Left cardiac atrium (tissue), 4 donors: Measurements from ENCODE around the gene UPK3B. TPM values are rescaled to one million over a fixed set of nuclear protein-coding genes. Genes with fewer than 3 reads are reported as not detected.
"Not testable (repeated sequence)": the region's sequence is repeated elsewhere in the genome, so short reads cannot be mapped to it uniquely, and the experiment has no call there.

Experiments used
- ATAC-seq, 2 donors: fragments of 200-7000 bp; cut with Tn5 transposase; one replicate each; pipeline ENCODE4 v1.9.1; 2020; ENCODE audit warnings: mild to moderate bottlenecking in 2 of 2, moderate library complexity in 2 of 2
- DNase-seq: peaks from one replicate; pipeline ENCODE4 v3.0.0-alpha.2; 2020
- intact Hi-C, 2 donors: fragments of 100-400 bp; cut with DNase I; formaldehyde crosslinking; loops; one replicate each; pipeline versions ENCODE4 v1.14.1 to v1.15.1; 2022 to 2023
- total RNA-seq, 2 donors: library from RNA; stranded (reverse); fragmentation: NEBNext Ultra II Directional; extraction: Animal tissue kit (Norgen Biotek cat#: 25700); gene quantifications; one replicate each; pipeline ENCODE4 v1.2.1, GENCODE V29; 2021
- donor health status: DM: no; HTN: yes; CAD: no.
- donor health status: DM: no; HTN: yes; CAD: no; lungs with severe emphysema.
- donor health status: DM: yes; HTN: yes; CAD: no.
- donor health status: Dilated cardiomyopathy.

UPK3B gene
- total RNA-seq, 2 donors from 2014 or later, result 3.7 to 33.8 TPM

DNA sequence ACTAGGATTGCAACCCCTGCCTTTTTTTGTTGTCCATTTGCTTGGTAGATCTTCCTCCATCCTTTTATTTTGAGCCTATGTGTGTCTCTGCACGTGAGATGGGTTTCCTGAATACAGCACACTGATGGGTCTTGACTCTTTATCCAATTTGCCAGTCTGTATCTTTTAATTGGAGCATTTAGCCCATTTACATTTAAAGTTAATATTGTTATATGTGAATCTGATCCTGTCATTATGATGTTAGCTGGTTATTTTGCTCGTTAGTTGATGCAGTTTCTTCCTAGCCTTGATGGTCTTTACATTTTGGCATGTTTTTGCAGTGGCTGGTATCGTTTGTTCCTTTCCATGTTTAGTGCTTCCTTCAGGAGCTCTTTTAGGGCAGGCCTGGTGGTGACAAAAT, 54.6 kb downstream of the UPK3B start:
- ATAC-seq, DNase-seq, intact Hi-C loops: not testable (repeated sequence)

Other genes starting within 250 kb of the UPK3B start
- gene HSPB1, start 207.9 kb upstream of the UPK3B start, total RNA-seq, result 1,000 to 10,000 TPM; 1,191 to 2,127 TPM
- 100 to 1,000 TPM; 218 to 253 TPM for gene YWHAG, start 151.6 kb upstream of the UPK3B start, total RNA-seq
- gene SSC4D, start 100.9 kb upstream of the UPK3B start, total RNA-seq, result 1 to 10 TPM in 1 of 2 donors, under 1 TPM in 1; 0.55 to 1.4 TPM
- gene ZP3, start 85.6 kb upstream of the UPK3B start, total RNA-seq, result under 1 TPM in 1 of 2 donors, not detected in 1; 0.76 TPM
- 10 to 100 TPM in 1 of 2 donors, 1 to 10 TPM in 1; 8.5 to 11.4 TPM for gene DTX2, start 48.8 kb upstream of the UPK3B start, total RNA-seq
- under 1 TPM; 0.12 to 0.34 TPM for gene SPDYE16, start 32.7 kb downstream of the UPK3B start, total RNA-seq
- 1 to 10 TPM; 5.7 to 7.7 TPM for gene POMZP3, start 116.7 kb downstream of the UPK3B start, total RNA-seq